Measurements from ENCODE around the gene DISP3.

Gene DISP3

DNA sequence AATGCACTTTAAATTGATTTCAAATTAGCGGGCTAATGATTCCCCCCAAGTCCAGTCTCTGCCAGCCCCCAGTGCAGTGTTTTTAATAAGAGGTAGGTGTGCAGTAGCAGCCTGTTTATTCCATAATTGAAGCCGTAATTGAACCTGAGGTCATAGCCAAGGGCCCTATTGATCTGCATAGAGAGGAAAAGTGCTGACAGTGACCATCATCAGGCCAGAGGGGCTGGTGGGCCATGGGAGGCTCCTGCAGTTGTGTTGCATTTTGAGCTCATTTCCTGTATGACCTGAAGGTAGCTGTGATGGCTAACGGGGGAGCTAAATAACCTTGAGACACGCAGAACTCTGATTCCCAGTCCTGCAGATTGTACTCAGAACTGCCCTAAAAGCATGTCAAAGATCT, 67.5 kb downstream of the DISP3 start:
- DNase-seq (ENCODE audit: low read depth) = no peak

DNA sequence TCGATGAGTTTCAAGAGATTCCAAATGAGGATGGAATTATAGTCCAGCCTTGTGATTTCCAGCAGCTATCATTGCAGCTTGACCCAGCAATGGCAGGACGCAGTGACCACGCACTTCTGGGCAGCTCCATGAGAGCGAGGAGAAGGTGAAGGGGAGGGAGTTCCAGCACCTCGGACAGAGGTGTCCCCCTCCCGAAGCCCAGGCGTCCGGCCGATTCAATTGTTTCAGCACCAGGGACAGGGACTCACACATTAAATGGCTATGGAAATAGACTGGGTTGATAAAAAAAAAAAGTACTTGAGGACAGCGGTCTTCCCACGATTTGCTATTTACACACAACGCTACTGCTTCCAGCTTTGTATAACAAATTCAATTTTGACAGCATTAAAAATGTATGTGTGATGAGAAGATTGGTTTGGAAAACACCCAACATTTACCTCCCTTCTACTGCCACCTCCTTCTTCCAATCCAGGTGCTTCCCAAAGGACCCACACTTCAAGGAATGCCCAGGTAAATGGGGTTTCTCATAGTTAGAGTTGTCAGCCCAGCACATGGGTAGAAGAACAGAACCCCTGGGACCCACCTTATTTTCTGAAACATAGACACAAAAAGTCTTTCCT, 71.8 kb downstream of the DISP3 start:
- no peak for DNase-seq (ENCODE audit: low read depth)

DNA sequence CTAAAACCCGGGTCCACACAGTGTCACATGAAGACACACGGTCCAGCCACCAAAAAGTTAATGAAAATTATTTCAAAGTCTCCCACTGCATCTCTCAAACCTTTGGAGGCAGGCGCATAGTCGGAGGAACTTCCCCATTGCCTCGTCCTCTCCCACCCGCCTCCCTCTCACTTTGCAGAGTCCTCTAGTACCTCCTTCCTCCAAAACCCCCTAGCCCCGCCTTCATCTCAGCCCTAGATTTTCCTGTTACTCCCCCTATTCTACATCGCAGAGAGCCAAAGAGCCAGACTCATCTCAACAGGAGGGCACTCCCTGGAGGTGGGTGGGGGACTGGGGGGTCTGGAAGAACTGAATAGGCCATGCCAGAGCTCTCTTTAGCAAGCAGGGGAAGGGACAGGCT, 79.3 kb downstream of the DISP3 start:
- no peak for DNase-seq (ENCODE audit: low read depth)

DNA sequence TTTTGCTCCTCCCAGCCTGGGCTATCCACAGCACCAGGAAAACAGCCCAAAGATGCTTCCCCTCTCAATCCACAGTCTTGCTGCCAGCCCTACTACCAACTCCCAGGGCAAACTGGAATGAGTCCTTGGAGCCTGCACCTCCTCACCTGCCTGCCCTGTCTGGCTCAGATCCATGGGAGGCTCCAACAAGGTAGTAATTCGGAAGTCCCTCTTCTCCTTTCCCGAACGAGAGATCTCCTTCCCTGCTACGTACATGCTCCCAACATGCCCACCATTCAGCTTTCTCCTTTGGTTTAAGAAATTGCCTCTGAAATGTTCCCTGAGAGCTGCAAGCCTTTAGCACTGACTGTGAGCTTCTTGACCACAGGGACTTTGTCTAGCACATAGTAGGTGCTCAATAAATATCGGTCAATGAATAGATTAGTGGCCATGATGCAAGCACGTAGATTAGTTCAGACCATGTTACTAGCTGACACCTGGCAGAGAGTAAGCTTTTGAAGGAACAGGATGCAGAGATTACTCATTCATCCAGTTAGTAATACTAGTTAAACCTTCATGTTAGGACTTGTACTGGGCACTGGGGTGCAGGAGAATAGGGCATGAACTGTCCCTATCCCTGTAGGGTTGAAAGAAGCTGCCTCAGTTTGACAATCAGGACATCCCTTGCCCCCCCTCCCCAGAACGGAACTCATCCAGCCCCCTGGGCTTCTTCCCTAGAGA, 80.1 kb downstream of the DISP3 start:
- DNase-seq (ENCODE audit: low read depth) = no peak

DNA sequence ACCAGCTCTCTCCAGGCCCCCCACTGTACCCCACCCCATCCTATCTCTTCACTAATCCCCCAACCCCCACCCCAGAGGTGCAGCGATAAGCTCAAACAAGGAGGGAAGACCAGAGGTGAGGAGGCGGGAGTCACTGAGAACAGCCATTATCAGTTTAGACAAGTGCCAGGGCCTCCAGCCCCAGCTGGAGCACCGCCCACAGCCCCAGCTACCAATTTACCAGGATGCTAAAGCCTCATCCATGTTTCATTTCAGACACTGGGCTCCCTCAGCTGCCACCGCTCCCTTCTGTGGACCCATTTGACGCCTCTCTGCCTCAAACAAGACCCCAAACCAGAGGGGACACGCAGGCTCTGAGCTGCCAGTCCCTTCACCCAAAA, 80.6 kb downstream of the DISP3 start:
- no peak for DNase-seq (ENCODE audit: low read depth)

DNA sequence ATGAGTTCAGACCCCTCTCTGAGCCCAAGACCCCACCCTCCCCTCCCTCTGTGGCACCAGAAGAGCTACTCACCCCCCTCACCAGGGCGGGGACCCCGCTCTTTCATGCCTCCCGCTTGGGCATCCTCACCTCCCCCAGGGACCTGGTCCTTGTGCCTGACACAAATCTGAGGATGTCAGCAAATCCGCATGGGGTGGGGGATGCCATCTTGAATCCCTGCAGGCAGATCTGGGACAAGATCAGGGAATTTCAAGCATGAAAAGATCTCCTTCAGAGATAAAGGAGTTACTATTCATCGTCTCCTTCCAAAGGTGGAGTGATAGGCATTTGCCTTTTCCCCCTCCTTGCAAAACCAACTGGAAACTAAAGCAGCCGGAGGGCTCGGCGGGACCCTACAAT, 81.1 kb downstream of the DISP3 start:
- DNase-seq (ENCODE audit: low read depth) = no peak

DNA sequence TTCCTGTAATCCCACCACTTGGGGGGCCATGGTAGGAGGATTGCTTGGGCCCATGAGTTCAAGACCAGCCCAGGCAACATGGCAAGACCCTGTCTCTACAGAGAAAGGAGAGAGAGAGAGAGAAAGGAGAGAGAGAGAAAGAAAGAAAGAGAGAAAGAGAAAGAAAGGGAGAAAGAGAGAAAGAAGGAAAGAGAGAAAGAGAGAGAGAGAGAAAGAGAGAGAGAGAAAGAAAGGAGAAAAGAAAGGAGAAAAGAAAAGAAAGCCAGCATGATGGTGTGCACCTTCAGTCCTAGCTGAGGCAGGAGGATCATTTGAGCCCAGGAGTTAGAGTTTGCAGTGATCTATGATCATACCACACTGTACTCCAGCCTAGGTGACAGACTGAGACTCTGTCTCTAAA, 82.8 kb downstream of the DISP3 start:
- no peak for DNase-seq (ENCODE audit: low read depth)

DNA sequence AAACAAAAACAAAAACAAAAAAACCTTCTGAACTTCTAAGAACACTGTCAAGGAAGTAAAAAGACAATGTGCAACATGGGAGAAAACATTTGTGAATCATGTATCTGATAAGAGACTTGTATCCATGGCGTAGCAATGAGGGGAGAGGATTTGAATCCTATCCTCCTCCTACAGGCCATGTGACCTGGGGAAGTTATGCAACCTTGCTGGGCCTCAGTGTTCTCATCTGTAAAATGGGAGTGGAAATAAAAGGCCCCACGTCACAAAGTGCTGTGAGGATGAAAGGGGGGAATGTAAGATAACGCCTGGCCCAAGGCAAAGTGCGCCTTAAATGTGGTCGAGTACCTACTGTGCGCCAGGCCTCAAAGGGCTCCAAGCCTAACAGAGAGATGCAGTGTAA, 83.7 kb downstream of the DISP3 start:
- no peak for DNase-seq (ENCODE audit: low read depth)

DNA sequence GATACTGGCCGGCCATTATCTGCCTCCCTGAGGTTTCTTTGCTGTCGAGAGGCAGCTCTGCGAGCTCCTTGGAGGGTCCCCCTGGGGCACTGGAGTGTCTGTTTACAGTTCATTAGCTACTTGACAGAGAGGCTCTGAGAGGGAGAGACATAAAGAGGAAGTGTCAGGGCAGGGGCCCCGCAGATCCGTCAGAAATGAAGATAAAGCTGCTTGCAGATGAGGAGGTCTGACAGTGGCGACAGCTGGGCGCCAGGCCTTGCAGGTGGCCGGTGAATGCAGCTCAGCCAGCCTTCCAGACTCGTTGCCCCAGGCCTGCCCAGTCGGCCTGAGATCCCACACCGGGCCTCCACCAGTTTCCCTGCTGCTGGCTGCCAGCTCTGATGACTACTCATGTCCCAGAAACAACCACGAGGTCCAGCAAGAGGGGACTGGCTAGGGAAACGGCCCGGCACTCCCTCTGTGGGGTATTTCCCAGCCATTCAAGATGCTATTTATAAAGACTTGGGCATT, 84.7 kb downstream of the DISP3 start:
- no peak for DNase-seq (ENCODE audit: low read depth)

DNA sequence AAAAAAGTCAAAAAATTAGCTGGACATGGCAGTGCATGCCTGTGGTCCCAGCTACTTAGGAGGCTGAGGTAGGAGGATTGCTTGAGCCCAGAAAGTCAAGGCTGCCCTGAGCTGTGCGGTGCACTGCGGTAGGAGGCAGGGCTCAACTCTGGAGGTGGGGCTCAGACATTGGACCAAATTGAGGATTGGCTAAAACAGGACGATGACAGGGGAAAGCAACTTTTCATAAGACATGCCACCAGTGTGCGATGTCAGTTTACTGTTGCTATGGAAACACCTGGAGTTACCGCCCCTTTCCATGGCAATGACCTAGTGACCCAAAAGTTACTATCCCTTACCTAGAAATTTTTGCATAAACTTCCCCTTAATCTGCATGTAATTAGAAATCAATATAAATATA, 85.3 kb downstream of the DISP3 start:
- DNase-seq (ENCODE audit: low read depth) = no peak

DNA sequence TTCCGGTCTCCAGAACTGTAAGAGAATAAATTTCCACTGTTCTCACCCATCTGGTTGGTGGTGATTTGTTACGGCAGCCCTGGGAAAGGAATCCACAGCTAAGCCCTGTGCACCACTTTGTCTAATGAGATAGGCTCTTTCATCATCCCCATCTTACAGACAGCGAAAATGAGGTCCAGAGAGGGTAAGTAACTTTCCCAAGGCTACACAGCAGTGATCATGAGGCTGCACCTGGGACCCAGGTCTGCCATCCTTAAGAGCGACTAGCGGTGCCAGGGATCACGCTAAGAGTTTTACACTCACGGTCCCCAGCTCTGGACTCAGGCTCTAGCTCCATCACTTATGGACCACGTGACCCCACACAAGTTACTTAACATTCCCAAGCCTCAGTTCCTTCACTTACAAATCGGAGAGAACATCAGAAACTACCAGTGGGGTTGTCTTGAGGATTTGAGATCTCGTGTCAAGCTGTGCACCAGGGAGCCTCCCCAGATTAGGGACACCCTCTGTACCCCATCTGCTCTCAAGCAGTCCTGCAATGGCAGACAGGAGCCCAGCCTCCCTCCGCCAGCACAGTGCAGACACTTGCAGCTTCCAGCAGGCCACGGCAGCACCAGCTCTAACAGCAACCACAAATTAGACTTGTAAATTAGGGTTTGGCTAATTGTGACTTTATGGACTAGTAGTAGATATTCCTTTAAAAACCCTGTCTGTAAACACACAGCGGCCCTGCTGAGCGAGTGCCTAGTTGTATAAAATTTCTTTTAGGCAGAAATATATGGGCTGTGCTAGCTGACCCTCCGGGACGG, 87.3 kb downstream of the DISP3 start:
- DNase-seq (ENCODE audit: low read depth) = no peak

DNA sequence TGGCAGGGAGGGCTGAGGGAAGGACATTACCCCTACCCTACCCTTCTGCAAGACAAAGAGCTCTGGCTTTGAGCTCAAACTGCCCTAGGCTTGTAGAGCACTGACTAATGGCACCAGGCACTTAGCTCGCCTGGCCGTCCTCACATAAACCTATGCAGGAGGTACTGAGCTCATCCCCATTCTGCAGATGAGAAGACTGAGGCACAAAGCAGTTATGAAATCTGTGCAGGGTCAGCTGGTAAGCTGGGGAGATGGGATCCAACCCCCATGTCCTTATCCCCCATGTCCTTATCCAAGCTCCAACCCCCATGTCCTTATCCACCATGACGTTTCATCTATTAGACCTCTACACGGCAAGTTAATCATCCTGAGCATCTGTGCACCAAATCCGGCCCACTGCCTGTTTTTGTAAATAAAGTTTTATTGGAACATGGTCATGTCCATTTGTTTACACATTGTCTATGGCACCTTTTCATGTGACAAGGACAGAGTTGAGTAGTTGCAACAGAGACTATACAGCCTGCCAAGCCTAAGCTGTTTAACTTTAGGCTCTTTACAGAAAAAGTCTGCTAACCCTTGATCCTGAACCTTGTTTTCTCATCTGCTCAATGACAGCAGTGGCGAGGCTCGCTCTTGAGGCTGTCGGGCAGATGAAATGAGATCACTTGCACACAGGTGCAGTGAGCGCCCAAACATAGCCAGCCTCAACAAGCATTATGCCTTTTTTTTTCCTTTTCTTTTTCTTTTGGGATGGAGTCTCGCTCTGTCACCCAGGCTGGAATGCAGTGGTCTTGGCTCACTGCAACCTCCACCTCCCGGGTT, 88.5 kb downstream of the DISP3 start:
- no peak for DNase-seq (ENCODE audit: low read depth)

DNA sequence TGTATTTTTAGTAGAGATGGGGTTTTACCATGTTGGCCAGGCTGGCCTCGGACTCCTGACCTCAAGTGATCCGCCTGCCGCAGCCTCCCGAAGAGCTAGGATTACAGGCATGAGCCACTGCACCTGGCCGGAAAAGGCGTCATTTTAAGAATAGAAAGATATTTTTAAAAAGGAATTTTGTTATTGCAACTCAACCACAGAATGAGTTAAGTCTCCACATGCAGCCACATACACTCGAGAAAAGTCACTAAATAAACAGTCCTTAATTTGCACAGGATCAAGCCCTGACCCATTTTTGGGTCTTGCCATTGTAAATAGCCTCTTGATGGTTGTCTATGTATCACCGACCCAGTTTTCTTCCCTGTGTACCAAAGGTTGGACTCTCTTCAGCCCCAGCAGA, 89.7 kb downstream of the DISP3 start:
- no peak for DNase-seq (ENCODE audit: low read depth)

DNA sequence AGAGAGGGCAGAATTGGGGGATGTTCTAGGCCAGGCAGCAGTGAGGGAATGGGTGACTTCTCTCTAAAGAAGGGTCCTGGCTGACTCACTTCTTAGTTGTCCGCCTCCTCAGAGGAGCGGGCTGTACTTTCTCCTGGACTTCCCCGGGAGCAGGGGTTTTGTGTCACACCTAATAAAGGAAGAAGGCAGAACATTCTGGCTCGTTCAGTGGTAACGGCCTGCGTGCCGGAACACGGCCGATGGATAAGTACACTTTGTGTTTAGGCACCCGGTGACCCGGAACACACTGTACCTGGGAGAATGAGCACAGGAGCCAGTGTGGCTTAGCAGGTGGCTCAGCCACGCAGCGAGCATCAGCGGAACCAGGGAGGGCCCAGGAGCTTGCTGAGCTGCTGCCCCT, 90.6 kb downstream of the DISP3 start:
- no peak for DNase-seq (ENCODE audit: low read depth)

DNA sequence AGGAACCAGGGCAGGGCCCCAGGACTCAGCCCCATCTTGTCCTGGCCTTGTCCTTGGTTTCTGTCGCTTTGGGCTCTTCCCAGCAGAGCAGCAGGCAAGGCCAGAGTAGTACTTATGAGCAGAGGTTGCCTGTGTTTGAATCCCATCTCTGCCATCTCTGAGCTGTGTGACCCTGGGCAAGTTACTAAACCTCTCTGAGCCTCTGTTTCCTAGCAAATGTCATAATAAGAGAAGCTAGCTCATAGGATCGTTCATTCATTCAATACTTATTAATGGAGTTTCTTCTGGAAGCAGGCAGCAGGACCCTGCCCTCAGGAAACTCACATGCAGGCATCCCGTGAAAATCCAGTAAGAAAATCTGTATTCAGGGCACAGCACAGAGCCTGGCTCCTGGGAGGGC, 91.0 kb downstream of the DISP3 start:
- no peak for DNase-seq (ENCODE audit: low read depth)

DNA sequence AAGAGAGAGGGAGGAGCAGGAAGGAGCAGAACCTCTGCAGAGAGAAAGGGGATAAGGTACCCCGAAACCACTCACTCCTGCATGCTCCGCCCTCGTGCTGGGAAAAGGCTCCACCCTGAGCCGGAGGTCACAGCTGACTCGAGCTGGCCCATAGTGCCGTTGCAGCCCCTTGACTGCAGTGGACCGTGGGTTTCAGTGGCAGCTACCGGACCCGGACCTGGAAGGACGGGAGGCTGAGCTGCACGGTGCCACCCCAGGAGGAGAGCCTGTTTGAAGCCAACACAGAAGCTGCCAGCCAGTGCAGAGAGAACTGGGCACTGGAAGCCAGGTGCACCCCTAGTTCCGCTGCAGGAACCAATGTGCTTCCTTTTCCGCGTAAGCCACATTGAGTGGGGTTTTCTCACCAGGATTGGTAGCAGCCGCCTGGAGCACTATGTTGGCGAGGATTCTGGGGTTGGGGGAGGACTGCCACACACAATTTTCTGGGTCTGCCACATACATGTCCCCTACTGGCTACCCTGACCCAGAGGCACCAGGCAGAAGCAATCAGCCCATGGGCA, 91.9 kb downstream of the DISP3 start:
- DNase-seq (ENCODE audit: low read depth) = no peak

DNA sequence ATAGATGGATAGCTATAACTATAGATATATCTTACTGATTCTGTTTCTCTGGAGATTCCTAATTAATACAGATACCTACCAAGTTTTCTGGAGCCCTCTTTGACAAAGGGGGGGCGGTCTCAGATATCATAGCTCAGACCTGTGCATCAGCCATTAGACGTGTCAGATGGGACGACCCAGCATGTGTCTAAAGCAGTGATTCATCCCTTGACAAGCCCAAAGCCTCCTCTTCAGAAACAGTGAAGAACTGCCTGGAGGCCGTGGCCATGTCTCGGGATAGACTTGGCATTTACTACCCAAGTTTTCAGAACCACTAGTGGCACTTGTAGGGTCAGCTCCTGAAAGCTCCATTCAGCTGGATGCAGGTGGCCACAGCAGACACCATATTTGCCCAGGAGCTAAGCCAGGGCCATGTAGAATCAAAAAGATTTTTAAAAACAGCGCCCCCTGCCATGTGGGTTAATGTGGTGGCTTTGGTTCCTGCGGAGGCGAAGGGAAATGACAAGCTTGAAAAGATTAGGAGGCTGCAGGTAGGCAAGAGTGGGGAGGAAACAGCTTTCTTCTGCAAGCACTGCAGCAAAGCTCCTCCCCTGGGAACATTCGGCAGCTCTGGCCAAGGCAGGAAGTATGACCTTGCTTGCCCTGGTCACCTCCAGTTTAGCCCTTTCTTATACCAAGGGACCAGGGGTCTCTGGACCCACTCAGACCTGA, 93.1 kb downstream of the DISP3 start:
- no peak for DNase-seq (ENCODE audit: low read depth)

DNA sequence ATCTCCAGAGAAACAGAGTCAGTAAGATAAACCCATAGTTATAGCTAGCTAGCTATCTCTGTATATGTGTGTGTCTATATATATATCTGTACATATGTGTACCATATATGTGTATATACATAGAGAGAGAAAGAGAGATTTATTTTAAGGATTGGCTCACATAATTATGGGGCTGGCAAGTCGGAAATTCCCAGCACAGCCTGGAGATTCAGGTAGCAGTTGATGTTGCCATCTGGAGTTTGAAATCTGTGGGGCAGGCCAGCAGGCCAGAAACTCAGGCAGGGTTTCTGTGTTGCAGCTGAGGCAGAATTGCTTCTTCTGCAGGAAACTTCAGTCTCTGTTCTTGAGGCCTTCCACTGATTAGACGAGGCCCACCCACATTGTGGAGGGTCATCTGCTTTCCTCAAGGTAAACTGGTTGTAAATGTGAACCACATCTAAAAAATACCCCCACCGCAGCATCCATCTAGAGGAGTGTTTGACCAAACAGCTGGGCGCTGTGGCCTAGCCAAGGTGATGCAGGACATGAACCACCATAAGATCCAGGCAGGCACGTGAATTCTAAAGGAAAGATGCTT, 94.2 kb downstream of the DISP3 start:
- DNase-seq (ENCODE audit: low read depth) = no peak

DNA sequence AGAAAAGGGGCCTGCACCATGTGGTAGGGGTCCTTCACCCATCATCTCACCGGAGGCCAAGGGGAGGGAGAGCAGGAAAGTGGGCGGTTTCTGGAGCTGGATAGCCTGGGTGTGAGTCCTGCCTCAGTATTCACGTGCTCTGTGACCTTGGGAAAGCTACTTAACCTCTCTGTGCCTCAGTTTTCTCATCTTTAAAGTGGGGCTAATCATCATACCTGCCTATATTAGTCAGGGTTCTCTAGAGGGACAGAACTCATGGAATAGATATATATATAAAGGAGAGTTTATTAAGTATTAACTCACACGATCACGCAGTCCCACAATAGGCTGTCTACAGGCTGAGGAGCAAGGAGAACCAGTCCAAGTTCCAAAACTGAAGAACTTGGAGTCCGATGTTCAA, 96.6 kb downstream of the DISP3 start:
- DNase-seq (ENCODE audit: low read depth) = no peak

DNA sequence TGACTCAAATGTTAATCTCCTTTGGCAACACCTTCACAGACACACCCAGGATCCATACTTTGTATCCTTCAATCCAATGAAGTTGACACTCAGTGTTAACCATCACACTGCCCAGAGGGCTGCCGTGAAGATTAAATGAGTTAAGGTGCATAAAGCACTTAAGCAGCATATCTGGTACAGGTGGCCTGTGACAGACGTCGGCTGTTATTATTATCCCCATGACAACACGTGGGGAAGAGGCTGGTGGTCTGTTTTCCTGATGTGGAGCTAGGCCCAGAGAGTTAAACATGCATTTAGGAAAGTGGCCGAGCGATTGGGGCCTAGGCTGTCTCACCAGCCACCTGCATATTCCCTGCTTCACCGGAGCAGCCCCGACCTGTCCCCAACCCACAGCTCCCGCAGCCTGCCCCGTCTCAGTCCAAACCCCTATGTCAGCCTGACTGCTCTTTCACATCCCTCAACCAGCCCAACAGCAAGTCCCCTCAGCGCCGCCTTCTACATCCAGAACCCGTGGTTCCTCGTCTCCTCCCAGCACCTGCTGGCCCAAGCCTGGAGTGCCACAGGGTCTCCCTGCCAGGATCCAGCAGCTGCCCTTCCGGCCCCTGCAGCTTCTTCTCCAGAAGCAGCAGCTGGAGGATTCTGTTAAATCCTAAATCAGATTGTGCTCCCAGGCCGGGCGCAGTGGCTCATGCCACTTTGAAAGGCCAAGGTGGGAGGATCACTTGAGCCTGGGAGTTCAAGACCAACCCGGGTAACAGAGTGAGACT, 97.3 kb downstream of the DISP3 start:
- DNase-seq (ENCODE audit: low read depth) = no peak
